Measurements from ENCODE around the gene ZRANB1. TPM values are rescaled to one million over a fixed set of nuclear protein-coding genes. Genes with fewer than 3 reads are reported as not detected.

Gene ZRANB1
- total and polyA plus RNA-seq, 2 of the 4 experiments (the other 2 are of a cell fraction) = 11.2 to 24.7 TPM

DNA sequence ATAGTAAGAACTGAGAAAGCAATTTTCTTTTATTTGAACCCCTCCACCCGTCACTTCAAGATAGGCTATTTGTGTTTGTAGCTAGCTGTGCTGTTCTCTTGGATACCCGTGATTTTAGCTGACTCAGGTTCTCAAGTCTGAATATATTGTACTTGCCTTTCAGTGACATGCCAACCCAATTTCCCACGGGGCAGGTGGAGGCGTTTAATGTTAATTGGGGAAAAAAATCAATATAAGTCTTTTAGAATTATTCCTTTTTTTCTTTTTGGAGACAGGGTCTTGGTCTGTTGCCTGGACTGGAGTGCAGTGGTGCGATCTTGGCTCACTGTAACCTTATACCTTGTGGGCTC lies 36.4 kb downstream of the ZRANB1 start:
- POLR2A ChIA-PET (ENCODE audit: unreplicated experiment) = no interaction called here
- Histone ChIP-seq H3K4me3 (ENCODE audit: insufficient read depth, low read depth, low read length) (no peak overlapping the region), H4K20me1 (ENCODE audit: insufficient read depth, low read length) (peaks cover 47% of the 10 kb centered on the region)

More for the DNA sequence above, 36.4 kb downstream of the ZRANB1 start:
- Histone ChIP-seq H3K4me2 (ENCODE audit: low read depth, low read length) (no peak overlapping the region), H3K14ac (replicated peaks; ENCODE audit: low read depth, low read length) (no peak overlapping the region), H4K8ac (ENCODE audit: low read depth in 2 of 2, low read length in 2 of 2) (no peak overlapping the region), H3K9me3 (ENCODE audit: control insufficient read depth, insufficient read depth, low read length) (no peaks in the 10 kb centered on the region), H2AK9ac (replicated peaks; ENCODE audit: low read depth, low read length, poor library complexity) (no peak overlapping the region), H3K9ac (ENCODE audit: low read depth, low read length) (no peak overlapping the region), H3K18ac (ENCODE audit: low read depth, low read length) (no peak overlapping the region), H3K56ac (ENCODE audit: extremely low read depth, insufficient read depth, low read length) (no peak overlapping the region), H3K36me3 (ENCODE audit: control insufficient read depth, insufficient read depth, low read length) (peaks cover 29% of the 10 kb centered on the region), H3K9me1 (ENCODE audit: insufficient read depth, low read length) (peaks cover 19% of the 10 kb centered on the region; the same call in 1 of the 2 replicates), H3K79me1 (ENCODE audit: low read depth in 1 of 2, low read length in 2 of 2) (peaks cover 37 to 67% of the 10 kb centered on the region in 2 experiments), H2BK15ac (ENCODE audit: low read depth, low read length) (no peak overlapping the region), H4K5ac (ENCODE audit: low read depth, low read length) (no peak overlapping the region), H2BK120ac (ENCODE audit: low read depth, low read length) (no peak overlapping the region), H3K27ac (ENCODE audit: insufficient read depth, low read length) (no peak overlapping the region), H2AFZ (replicated peaks; ENCODE audit: low read length, poor library complexity) (no peak overlapping the region), H3K27me3 (ENCODE audit: control insufficient read depth, insufficient read depth, low read length) (no peaks in the 10 kb centered on the region), H4K91ac (ENCODE audit: insufficient read depth, low read depth, low read length) (no peak overlapping the region), H2BK5ac (ENCODE audit: low read depth, low read length, poor library complexity, severe bottlenecking) (no peak overlapping the region), H3K4me1 (ENCODE audit: control insufficient read depth, insufficient read depth, low read length) (peaks cover 3% of the 10 kb centered on the region; the same call in 1 of the 2 replicates), H3K4ac (ENCODE audit: low read depth, low read length) (no peak overlapping the region), H2AK5ac (ENCODE audit: low read depth, low read length) (no peak overlapping the region), H2BK20ac (ENCODE audit: low read depth, low read length) (no peak overlapping the region), H3K23ac (ENCODE audit: low read depth, low read length) (no peak overlapping the region)
- TF ChIP-seq MAFK (IDR thresholded peaks at IDR 0.05; ENCODE audit: low read depth, low read length) = peak; percentile 80
- TF ChIP-seq CEBPB (IDR thresholded peaks at IDR 0.05; ENCODE audit: low read depth, low read length) = no peak
- CTCF ChIA-PET = no interaction called here
- ATAC-seq (ENCODE audit: low read depth) = no peak; the same call in 1 of the 2 replicates
- DNase-seq = no peak
- WGBS, 2 experiments (ENCODE audit: extremely low coverage in 2 of 2, insufficient read length in 1 of 2) = no CpG with 5 or more reads among the region's 5 CpGs
- no TSS peak for BruUV-seq (replicated peaks)
- in situ Hi-C loops (cut with MboI; ENCODE audit: low sequenced_read_pairs) (loop anchor here (25.0 kb wide), 1 partner anchor 441 kb away; no protein-coding TSS in a partner anchor), intact Hi-C loops (cut with micrococcal nuclease) (loop anchor here (5.0 kb wide), 1 partner anchor 61 kb away; no protein-coding TSS in a partner anchor), dilution Hi-C loops (cut with HindIII; ENCODE audit: low sequenced_read_pairs, unreplicated experiment) (no loop called here)

All from IMR-90 (cell line).